HG02610 (cell line): ENCODE data around the gene ATP11B.
"Not testable (repeated sequence)": the region's sequence is repeated elsewhere in the genome, so short reads cannot be mapped to it uniquely, and the experiment has no call there.

ENCODE experiments used
- ATAC-seq: cut with Tn5 transposase; IDR thresholded peaks from one replicate; pipeline ENCODE4 v1.9.1; 2021; ENCODE audit warnings: mild to moderate bottlenecking, moderate library complexity; ENCODE audit not compliant: unreplicated experiment

ATP11B gene

DNA sequence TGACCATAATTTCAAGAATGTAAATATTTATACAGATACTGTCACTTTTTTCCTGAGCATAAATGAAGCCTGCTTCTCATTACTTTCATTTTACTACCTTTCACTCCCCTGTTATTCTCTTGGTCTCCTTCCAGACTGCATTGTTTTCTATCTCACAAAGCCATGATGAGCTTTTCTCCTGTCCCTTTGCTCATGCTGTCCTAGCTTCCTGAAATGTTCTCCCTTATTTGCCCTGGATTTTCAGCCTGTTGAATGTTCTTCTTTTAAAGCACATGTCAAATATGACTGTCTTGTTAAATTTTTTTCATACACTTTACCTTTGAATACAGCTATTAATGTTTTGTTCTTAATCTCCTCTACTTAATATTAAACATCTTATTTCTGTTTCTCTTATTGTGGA, 31.7 kb downstream of the ATP11B start:
- ATAC-seq: no peak

DNA sequence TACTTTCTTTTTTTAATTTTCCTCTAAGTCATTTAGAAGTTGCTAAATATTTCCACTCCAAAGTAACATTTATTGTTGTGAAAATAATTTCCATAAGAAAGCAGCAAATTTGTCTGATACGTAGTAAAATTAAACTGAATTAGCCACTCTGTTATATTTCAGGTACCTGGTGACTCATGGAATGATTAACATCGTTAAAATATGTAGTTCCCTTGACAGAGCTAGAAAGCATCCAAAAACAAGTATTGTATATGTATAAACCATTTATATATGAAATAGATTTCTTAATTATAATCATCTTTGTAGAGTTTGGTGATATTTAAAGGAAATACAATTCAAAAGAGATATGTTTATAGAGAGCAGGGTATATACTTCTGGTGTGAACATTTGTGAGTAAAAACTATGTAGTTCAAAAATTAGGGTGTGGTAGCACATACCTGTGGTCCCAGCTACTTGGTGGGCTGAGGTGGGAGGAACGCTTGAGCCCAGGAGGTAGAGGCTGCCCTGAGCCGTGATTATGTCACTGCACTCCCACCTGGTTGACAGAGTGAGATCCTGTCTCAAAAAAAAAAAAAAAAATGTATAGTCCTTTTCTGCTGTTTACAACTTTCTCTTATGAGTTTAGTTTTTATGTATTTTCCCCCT, 36.6 kb downstream of the ATP11B start:
- no peak for ATAC-seq

DNA sequence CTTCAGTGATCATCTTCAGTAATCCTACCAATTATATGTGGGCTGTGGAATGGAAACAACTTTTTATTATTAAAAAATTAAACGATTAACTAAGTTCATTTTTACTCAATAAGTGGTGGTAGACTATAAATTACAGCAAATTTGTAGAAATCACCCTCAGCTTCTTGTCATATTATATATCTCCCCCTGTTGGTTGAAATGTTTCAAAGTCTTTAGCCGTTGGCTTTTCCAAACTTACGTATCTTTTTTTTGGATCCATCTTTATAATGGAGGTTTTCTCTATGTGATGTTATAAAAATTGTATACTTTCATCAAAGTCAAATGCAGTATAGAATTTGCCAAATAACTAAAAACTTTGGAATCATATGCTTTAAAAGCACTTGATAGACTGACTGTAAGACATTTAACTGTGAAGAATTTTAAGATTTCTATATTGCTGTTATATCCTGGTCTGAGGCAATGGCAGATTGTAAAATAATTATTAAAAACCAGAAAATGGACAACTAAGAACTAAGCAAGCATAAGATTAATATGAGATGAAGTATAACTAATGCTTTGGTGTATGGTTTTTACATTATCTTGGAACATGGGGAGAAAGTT, 44.7 kb downstream of the ATP11B start:
- no peak for ATAC-seq

DNA sequence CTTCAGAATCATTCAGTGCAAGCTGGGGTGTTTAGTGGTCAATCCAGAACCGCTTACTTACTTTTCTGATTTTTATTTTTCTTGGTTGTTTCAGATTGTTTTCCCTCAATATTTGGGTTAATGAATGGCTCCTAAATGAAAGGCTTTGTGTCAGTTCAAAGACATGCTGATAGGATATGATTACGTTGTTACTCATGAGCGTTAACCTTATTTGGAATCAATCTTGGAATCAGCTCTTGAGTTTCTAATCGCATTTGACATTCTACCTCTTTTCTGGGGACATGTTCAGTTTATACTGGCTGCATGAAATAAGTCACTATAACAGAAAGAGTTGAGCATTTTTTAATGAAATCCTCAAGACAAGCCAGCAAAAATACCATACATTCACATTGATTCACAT, 50.2 kb downstream of the ATP11B start:
- ATAC-seq: no peak

DNA sequence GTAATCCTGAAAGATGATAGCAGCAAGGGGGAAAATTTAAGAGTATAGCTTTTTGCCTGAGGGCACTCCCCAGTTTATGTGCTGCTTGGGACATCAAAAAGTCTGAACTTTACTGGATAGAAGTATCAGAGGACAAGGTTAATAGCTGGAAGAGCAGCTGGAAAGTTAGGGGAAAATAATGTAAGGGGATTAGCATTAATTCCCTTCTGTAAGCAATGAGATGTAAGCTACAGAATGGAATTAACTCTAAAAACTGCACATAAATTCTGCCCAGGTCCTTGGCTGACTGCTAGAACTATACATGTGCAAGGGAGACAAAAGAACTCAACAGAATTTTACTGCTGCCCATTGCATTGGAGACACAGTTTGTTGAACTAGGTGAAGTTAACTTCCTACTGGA, 55.6 kb downstream of the ATP11B start:
- no peak for ATAC-seq

DNA sequence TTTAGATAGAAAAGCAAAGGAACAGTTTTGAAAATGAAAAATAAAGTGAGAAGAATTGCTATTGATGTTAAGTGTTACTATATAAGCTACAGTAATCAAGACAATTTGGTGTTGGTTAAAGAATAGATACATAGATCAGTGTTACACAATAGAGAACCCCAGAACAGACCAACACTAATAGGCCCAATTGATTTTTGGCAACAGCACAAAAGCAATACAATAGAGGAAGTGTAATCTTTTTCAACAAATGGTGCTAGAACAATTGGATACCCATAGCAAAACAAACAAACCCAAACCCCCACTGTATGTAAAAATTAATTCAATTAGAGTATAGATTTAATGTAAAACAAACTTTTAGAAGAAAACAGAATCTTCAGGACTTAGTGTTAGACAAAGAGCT, 61.8 kb downstream of the ATP11B start:
- no peak for ATAC-seq

DNA sequence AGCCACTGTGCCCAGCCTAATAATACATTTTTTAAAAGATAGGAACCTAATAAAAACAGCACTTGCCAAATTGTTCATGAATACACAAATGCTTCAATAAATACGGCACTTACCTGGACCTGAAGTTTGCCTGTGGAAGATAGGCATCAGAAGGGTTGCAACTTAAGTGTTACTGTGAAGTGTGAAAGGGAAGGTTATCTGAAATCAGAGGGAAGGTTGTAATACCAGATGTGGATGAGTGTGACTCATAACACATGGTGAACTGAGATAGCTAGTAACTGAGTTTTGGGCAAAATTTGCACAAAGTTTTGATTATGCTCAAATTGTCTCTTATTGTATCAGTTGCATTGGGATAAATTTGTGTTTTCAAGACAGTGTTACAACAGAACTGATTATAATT, 68.0 kb downstream of the ATP11B start:
- no peak for ATAC-seq

DNA sequence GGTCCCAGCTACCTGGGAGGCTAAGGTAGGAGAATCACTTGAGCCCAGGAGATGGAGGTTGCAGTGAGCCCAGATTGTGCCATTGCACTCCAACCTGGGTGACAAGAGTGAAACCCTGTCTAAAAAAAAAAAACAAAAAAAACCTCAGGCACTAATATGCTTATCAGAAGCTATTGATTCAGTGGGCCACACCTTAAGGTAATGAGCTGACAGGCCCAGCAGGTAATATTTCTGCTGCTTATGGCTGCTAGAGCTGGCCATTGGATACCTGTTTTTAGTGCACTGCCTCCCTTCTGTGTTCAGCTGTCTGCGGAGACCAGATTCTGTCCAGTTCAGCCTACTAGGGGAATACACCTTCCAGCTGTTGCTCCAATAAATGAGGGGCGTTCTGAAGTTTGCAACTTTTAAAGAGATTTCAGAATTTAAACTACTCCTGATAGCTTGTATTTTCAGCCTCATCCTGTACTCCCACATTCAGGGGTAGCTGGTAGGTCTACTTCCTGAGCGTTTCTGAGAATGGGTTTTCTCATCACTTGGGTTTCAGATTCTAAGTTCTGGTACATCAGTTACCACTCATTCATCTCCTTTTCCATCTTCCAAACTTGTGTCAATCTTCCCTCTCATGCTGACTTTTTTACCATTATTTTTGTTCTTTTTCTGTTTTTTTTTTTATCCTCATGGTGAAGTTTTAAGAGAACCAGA, 69.0 kb downstream of the ATP11B start:
- ATAC-seq: no peak

DNA sequence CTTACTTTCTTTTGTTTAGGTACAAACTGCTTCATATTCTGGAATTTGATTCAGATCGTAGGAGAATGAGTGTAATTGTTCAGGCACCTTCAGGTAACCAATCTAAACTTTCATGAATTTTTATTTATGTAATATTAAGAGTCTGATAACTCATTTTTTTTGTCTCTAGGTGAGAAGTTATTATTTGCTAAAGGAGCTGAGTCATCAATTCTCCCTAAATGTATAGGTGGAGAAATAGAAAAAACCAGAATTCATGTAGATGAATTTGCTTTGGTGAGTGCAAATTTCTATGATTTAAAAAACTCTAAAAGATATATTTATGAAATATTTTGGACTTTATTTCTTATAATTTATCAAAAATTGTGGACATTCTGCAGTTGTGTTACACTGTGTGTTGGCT, 75.8 kb downstream of the ATP11B start:
- ATAC-seq: no peak

DNA sequence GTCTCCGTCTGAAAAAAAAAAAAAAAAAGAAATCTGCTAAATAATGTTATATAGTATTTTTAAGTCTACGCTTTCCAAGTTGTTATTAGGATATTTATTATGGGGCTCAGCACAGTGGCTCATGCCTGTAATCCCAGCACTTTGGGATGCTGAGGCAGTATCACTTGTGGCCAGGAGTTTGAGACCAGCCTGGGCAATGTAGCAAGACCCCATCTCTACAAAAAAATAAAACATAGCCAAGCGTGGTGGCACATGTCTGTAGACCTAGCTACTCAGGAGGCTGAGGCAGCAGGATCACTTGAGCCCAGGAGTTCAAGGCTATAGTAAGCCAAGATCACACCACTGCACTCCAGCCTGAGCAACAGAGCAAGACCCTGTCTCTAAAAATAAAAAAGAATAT, 77.6 kb downstream of the ATP11B start:
- not testable (repeated sequence) for ATAC-seq

DNA sequence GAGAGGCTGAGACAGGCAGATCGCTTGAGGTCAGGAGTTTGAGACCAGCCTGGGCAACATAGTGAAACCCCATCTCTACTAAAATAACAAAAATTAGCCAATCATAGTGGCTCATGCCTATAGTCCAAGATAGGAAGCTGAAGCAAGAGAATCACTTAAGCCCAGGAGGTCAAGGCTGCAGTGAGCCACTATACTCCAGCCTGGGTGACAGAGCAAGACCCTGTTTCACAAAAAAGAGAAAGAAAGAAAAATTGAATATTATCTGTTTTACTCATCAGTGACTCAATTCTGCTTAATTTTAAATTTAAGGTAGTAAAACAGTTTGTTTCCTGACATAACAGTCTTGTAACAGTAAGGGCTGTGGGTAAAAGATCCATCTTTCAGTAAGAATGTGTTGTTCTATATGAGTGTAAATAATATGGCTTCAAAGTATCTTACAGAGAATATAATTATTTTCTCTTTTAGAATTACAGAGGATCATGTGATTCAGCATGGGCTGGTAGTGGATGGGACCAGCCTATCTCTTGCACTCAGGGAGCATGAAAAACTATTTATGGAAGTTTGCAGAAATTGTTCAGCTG, 85.8 kb downstream of the ATP11B start:
- ATAC-seq: no peak

DNA sequence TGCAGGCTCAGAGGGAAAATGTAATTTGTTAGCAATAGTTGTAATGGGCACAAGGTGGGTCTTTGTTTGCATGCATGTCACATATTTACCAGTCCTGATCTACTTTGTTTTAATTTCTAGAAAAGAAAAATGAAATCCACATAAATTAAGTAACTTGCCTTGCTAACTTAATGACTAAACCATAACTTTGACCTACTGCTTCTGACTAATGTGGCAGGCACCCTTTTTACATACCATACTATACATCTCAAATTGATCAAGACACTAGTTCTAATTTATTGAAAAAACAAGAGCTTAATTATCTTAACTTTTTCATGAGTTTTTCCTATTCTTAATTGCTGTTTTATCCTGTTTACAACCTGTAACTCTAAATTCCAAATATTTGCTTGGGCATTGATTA, 93.2 kb downstream of the ATP11B start:
- no peak for ATAC-seq

DNA sequence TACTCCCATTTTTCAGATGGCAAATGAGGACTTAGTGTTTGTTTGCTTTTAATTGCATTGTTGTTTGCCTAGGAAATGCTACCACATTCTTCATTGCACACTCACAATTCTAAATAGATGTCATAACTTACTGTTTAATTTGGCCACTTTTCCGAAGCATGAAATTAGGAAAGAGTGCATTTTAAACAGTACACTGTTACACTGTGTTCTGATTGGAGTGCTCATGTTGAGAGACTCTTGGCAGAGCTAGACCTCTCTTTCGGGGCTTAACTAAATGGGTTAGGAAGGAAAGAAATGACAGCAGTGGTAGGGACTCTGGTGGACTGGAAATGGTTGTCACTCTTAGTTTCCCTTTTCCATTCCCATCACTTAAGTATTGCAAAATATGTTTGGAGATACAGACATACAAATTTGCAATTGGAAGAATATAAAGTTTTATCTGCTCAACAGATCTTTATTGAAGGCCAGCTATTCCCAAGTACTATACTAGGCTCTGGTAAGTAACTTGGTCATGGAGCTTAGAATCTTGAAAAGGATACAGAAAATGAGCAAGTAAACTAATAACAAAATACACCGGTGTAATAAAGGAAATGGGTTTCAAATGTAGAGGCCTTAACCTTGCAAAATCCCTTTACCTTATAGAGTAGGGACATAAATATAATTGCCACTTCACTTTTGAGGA, 96.8 kb downstream of the ATP11B start:
- no peak for ATAC-seq

DNA sequence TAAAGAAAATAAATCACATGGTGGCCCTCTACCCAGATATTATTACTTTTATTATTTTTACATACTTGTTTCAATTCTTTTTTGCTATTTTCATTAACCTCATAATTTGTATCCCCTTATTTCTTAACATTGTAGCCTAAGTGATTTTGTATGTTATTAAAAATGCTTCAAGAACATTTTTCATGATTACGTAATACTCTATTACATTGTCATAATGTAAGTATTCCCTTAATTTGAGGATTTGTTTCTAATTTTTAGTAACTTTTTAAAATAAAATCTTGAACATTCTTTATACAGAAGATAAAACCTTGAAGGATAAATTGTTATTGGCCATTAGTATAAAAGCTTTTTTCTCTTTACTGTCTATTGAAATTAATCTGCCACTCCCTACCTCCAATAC, 98.1 kb downstream of the ATP11B start:
- ATAC-seq: no peak

DNA sequence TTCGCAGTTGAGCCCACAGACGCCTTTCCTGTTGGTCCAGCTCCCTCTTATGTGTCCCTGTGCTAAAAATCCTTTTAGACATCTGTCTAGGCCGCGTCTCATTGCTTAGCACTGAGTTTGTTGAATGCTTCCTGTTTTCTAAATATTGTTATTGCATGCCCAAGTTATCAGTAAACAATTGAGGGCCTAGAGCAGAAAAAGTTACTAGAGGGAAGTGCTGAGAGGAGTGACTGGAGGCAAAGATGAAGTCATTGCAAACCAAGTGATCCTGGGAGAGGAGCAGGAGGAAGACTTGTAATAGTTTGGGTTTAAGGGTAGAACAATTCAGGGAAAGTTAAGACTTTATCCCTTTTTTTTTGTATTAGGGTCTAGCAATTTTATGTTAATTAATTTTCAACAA, 98.9 kb downstream of the ATP11B start:
- no peak for ATAC-seq

DNA sequence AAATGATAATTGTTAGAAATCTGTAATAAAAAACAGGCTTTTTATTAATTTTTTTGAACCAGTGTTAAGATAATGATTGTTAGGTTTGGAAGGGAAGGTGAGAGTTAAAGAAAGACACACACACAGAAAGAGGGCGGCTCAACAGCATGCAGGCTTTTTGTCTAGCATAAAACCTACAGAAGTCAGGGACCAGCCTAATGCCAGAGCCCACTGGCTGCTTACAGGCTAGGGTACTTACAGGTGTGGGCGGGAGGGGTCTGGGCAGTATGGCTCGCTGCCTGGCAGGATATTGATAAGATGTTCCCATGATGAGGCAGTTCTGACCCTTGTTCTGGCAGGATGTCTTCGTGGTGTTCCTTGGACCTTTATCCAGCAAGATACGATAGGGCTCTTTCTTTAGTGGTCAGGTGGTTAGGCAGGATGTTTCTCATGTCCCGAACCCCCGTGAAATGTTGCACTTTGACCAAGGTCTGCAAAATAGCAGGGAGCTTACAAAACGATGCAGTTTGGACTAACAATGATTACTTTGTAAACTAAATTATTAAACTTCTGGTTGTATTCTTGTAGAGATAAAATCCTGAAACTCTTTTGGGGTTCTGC, 102.3 kb downstream of the ATP11B start:
- ATAC-seq: no peak

DNA sequence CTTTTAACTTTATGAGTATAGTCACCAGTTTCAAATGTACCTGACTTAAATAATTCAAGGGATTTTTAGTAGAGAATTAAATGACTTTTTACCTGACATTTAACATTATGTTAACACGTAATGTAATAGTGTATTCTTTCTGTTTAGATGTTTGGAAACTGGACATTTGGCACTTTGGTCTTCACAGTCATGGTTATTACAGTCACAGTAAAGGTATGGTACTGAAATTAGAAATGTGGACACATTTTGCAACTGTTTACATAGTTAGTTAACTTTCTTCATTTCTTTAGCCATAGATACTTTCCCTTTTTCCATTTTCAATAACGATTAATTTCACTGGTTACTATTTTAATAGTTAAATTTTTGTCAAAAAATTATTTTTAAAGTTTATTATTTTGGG, 103.2 kb downstream of the ATP11B start:
- no peak for ATAC-seq

DNA sequence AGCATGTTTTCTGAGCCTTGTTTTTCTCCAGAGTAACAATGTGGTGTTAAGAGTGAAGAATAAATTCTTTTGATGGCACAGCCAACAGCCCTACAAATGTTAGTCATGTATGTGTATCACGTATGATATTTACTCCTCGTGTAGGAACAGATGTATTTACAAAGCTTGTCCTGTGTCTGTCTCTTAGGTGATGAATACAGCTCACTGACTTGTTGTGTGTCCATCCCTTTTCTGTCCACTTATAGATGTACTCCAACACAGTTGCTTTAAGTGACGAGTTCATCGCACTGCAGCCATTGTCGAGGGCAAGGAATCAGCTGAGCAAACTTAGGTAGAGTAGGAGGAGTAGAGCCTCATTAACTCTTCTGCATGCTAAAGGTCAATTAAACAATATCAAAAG, 108.9 kb downstream of the ATP11B start:
- no peak for ATAC-seq

DNA sequence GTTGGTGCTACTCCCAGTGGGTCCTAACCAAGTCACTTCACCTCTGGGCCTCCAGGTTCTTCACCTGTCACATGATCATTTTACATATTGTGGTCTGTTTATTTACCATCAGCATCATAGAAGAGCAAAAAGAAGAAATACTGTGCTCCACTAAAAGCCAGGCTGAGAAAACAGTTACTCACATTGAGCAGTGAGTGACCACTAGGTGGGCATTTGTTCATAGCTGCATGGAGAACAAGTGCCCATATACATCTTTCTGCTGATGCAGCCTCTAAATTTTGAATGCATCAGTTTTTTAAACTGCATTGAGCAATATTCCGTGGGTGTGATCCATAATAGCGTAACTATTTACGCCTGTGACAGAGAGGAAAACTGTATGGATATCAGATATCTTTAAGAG, 110.9 kb downstream of the ATP11B start:
- ATAC-seq: no peak

DNA sequence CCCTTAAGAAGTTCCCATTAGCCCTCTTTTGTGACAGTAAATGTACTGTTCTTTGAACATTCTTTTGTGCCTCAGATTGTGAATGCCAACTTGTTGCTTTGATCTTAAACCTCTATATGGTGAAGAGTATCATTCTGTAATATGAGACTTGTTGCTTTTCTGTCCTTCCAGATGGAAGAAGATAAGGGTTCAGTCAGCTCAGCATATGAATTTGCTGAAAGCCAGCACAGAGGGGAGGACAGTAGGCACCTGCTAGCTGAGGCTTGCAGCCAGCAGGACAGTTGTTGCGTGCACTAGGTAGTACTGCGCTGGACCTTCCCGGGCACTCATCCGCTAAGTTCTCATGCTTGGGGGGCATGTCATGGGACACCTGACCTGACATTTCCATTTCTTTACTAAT, 112.3 kb downstream of the ATP11B start:
- ATAC-seq: no peak

DNA sequence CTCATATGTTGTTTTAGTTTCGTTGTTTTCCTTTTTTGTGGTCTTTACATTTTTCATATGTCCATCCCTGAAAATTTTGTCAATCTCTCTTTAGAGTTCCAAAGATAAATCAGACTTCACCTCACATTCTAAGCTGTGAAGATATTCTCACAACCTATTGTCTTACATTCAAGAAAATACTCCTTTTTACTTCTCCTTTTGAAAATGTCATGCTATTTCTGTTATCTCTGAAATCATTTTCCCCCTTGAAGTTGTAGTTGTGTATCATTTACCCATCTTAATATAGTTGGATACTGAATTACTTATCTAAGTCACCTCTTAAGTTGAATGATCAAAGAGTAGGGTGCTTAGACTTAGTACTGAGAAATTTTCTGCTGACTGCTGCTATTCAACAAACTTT, 112.7 kb downstream of the ATP11B start:
- ATAC-seq: no peak
